Measurements from ENCODE around the gene ANKMY2. TPM values are rescaled to one million over a fixed set of nuclear protein-coding genes. Genes with fewer than 3 reads are reported as not detected.

The ANKMY2 gene
- total RNA-seq, 4 donors from 2014 or later = 7.9 to 16.2 (median 8.6) TPM

DNA sequence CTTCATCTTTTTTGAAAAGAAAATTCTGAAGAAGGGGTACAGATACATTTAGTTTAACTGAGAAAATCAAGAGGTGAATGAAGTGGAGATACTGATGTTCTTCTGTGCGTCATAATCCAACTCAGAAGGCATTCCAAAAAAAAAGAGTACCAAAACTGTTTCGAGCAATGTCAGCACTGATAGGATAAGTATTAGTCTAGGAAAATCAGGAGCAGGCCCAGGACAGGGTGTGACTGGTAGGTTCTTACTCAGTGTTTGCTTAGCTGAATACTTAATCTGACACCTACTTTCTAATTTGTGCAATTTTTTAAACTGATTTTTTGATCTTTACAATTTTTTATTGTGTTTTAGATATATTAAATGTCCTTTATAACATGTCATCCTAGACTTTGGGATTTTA lies 4.7 kb upstream of the ANKMY2 start:
- H3K4me3 ChIP-seq = no peak overlapping the region
- TF ChIP-seq POLR2A (IDR thresholded peaks at IDR 0.05) = no peak
- TF ChIP-seq, protein P1, sequence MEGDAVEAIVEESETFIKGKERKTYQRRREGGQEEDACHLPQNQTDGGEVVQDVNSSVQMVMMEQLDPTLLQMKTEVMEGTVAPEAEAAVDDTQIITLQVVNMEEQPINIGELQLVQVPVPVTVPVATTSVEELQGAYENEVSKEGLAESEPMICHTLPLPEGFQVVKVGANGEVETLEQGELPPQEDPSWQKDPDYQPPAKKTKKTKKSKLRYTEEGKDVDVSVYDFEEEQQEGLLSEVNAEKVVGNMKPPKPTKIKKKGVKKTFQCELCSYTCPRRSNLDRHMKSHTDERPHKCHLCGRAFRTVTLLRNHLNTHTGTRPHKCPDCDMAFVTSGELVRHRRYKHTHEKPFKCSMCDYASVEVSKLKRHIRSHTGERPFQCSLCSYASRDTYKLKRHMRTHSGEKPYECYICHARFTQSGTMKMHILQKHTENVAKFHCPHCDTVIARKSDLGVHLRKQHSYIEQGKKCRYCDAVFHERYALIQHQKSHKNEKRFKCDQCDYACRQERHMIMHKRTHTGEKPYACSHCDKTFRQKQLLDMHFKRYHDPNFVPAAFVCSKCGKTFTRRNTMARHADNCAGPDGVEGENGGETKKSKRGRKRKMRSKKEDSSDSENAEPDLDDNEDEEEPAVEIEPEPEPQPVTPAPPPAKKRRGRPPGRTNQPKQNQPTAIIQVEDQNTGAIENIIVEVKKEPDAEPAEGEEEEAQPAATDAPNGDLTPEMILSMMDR (IDR thresholded peaks at IDR 0.05 in 4 of 5, conservative IDR thresholded peaks at IDR 0.05 in 1 of 5) = no peak
- no peaks in the 10 kb centered on the region for H3K36me3 ChIP-seq
- intact Hi-C loops (cut with DNase I; ENCODE audit: low total_unique reads) (no loop called here), in situ Hi-C loops (cut with MboI; ENCODE audit: low sequenced_read_pairs in 4 of 4) (no loop called here)
- no peaks in the 10 kb centered on the region for H3K9me3 ChIP-seq
- no peaks in the 10 kb centered on the region for H3K27me3 ChIP-seq
- DNase-seq = no peak
- ATAC-seq = no peak
- peaks cover 57 to 59% of the 10 kb centered on the region in 2 donors for H3K4me1 ChIP-seq
- H3K27ac ChIP-seq = peak overlapping the region; percentile 70 to 98 (median 96)

DNA sequence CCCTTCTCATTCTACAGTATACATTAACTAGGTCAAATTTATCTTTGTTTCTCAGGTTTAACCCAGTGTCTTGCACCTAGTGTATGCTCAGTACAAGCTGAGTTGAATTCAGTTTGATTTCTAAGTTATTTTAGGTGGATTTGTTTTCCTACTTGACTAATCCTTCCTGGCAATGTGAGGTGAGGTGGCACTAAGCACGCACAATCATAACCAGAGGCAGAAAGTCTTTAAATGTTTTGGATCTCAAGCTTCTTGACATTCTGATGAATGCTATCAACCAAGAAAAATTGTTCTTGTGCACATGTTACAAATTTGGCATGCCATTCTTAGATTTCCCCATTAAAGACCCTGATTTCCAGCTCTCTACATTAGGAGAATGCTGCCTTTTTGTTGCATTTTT lies 3.6 kb upstream of the ANKMY2 start:
- Histone ChIP-seq H3K4me3 (no peak overlapping the region), H3K36me3 (no peaks in the 10 kb centered on the region), H3K27me3 (no peaks in the 10 kb centered on the region), H3K27ac (peak overlapping the region; percentile 94 to 98 (median 96)), H3K4me1 (peaks cover 60 to 64% of the 10 kb centered on the region in 2 donors), H3K9me3 (no peaks in the 10 kb centered on the region)
- ATAC-seq (no peak), DNase-seq (no peak)
- intact Hi-C loops (cut with DNase I; ENCODE audit: low total_unique reads) = no loop called here
- in situ Hi-C loops (cut with MboI; ENCODE audit: low sequenced_read_pairs in 4 of 4) = no loop called here
- TF ChIP-seq POLR2A (IDR thresholded peaks at IDR 0.05) = no peak

DNA sequence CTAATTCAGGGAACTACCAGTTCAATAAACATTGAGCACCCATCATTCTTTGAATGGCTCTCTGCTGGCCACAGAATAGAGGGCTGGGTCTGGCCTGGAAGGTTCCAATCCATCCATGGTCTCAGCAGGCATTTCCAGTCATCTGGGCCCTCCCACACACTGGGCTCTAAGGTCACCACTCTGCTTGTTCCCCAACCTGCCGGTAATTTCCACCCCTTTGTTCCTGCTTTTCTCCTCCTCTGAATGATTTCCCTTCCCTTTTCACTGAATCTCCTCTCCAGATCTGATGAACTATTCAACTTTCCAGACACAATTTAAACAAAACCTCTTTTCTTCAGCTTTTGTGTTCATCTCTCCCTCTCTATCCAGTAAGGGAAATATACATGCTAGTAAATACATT lies 3.0 kb upstream of the ANKMY2 start:
- TF ChIP-seq, protein P1 (IDR thresholded peaks at IDR 0.05 in 4 of 5, conservative IDR thresholded peaks at IDR 0.05 in 1 of 5) = no peak
- TF ChIP-seq POLR2A (IDR thresholded peaks at IDR 0.05) = no peak
- Histone ChIP-seq H3K27ac (peak overlapping the region; percentile 94 to 98 (median 96)), H3K4me1 (peaks cover 67 to 71% of the 10 kb centered on the region in 2 donors), H3K36me3 (no peaks in the 10 kb centered on the region), H3K27me3 (no peaks in the 10 kb centered on the region), H3K4me3 (no peak overlapping the region), H3K9me3 (no peaks in the 10 kb centered on the region)
- intact Hi-C loops (cut with DNase I; ENCODE audit: low total_unique reads) = no loop called here
- ATAC-seq = no peak
- no peak for DNase-seq
- in situ Hi-C loops (cut with MboI; ENCODE audit: low sequenced_read_pairs in 4 of 4) = no loop called here

GRCh38 chr7:16647435-16647960 lies 1.9 kb upstream of the ANKMY2 start:
- no peaks in the 10 kb centered on the region for H3K27me3 ChIP-seq
- H3K27ac ChIP-seq = peak overlapping the region; percentile 94 to 98 (median 96)
- intact Hi-C loops (cut with DNase I; ENCODE audit: low total_unique reads) = no loop called here
- in situ Hi-C loops (cut with MboI; ENCODE audit: low sequenced_read_pairs in 4 of 4) = no loop called here
- ATAC-seq = no peak
- no peaks in the 10 kb centered on the region for H3K9me3 ChIP-seq
- peak overlapping the region in 3 of 4 donors; percentile 82 to 97 (median 94) for H3K4me3 ChIP-seq
- TF ChIP-seq, protein P1 (IDR thresholded peaks at IDR 0.05 in 4 of 5, conservative IDR thresholded peaks at IDR 0.05 in 1 of 5) = no peak
- TF ChIP-seq POLR2A (IDR thresholded peaks at IDR 0.05) = no peak
- no peak for DNase-seq
- H3K4me1 ChIP-seq = peaks cover 77 to 78% of the 10 kb centered on the region in 2 donors
- H3K36me3 ChIP-seq = no peaks in the 10 kb centered on the region

DNA sequence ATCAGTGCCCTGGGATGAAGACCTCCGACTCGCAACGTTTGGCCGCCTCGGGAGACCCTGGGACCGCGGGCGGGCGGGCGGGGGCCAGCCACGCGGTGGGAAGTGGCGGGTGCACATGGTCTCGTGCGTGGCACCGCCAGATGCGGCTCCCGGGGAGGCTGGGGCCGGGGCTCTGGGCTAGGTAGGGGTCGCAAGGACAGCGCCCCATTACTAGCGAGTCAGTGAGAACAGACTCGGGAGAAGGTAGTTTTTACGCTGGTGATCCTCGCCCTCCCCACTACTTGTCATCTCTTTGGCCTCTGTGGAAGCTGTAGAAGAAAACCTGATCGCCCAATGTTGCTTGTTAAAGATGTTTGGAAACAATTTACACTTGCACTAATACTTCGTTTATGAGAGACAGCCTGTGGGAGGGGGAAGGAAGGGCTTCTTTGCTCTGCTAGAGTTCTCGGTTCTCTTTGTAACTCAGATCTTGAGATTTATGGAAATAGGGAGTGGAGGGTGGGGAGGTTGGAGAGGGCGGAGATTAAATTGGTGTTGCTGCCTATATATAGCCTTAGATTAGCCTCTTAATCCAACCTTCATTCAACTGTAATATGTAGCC lies 1.0 kb upstream of the ANKMY2 start:
- peak overlapping the region; percentile 94 to 98 (median 96) for H3K27ac ChIP-seq
- no peaks in the 10 kb centered on the region for H3K27me3 ChIP-seq
- in situ Hi-C loops (cut with MboI; ENCODE audit: low sequenced_read_pairs in 4 of 4) (no loop called here), intact Hi-C loops (cut with DNase I; ENCODE audit: low total_unique reads) (no loop called here)
- H3K9me3 ChIP-seq = no peaks in the 10 kb centered on the region
- H3K36me3 ChIP-seq = no peaks in the 10 kb centered on the region
- ATAC-seq = peak; percentile 25 to 26
- no peak for TF ChIP-seq POLR2A (IDR thresholded peaks at IDR 0.05)
- TF ChIP-seq, protein P1 (IDR thresholded peaks at IDR 0.05 in 4 of 5, conservative IDR thresholded peaks at IDR 0.05 in 1 of 5) = peak in 1 of 5 experiments; percentile 16
- DNase-seq = no peak
- peaks cover 73 to 77% of the 10 kb centered on the region in 2 donors for H3K4me1 ChIP-seq
- peak overlapping the region; percentile 82 to 97 (median 91) for H3K4me3 ChIP-seq
